Activated CD4-positive, alpha-beta T cell treated with anti-CD3 and anti-CD28 coated beads for 4 hours (primary cell): ENCODE data around the gene VSIG8.
A peak's percentile ranks its signal among the peaks of the same experiment; 100 is the strongest.

Experiments used
- DNase-seq, 2 donors: peaks; one replicate each; pipeline ENCODE4 v3.0.0-alpha.2; 2020

VSIG8 gene

GRCh38 chr1:159883134-159883533 lies 20.7 kb upstream of the VSIG8 start:
- no peak for DNase-seq

GRCh38 chr1:159882527-159882862 lies 20.0 kb upstream of the VSIG8 start:
- no peak for DNase-seq

- peak; percentile 10 to 27 for DNase-seq
Observed at GRCh38 chr1:159881622-159882526, 19.4 kb upstream of the VSIG8 start.

GRCh38 chr1:159880430-159880829 lies 18.0 kb upstream of the VSIG8 start:
- no peak for DNase-seq

GRCh38 chr1:159879977-159880376 lies 17.5 kb upstream of the VSIG8 start:
- no peak for DNase-seq

- no peak for DNase-seq
Observed at GRCh38 chr1:159879136-159879535, 16.7 kb upstream of the VSIG8 start.

- no peak for DNase-seq
Observed at GRCh38 chr1:159877695-159878444, 15.4 kb upstream of the VSIG8 start.

GRCh38 chr1:159873530-159874143 lies 11.2 kb upstream of the VSIG8 start:
- no peak for DNase-seq

- no peak for DNase-seq
Observed at GRCh38 chr1:159872891-159873290, 10.4 kb upstream of the VSIG8 start.

- DNase-seq: no peak
Observed at GRCh38 chr1:159870704-159871103, 8.2 kb upstream of the VSIG8 start.

GRCh38 chr1:159869607-159870006 lies 7.2 kb upstream of the VSIG8 start:
- DNase-seq: no peak

- peak in 1 of 2 donors; percentile 2 for DNase-seq
Observed at GRCh38 chr1:159869173-159869572, 6.7 kb upstream of the VSIG8 start.

- DNase-seq: no peak
Observed at GRCh38 chr1:159868766-159869165, 6.3 kb upstream of the VSIG8 start.

- no peak for DNase-seq
Observed at GRCh38 chr1:159867664-159868026, 5.2 kb upstream of the VSIG8 start.

- DNase-seq: no peak
Observed at GRCh38 chr1:159866905-159867663, 4.6 kb upstream of the VSIG8 start.

- no peak for DNase-seq
Observed at GRCh38 chr1:159866066-159866465, 3.6 kb upstream of the VSIG8 start.

GRCh38 chr1:159864262-159864661 lies 1.8 kb upstream of the VSIG8 start:
- no peak for DNase-seq

- no peak for DNase-seq
Observed at GRCh38 chr1:159862031-159862430, 426 bp downstream of the VSIG8 start.

GRCh38 chr1:159861218-159861617 lies 1.2 kb downstream of the VSIG8 start:
- DNase-seq: no peak

- DNase-seq: no peak
Observed at GRCh38 chr1:159860456-159860855, 2.0 kb downstream of the VSIG8 start.

- DNase-seq: no peak
Observed at GRCh38 chr1:159859767-159860322, 2.6 kb downstream of the VSIG8 start.

GRCh38 chr1:159857889-159858288 lies 4.6 kb downstream of the VSIG8 start:
- no peak for DNase-seq

- peak; percentile 6 to 11 for DNase-seq
Observed at GRCh38 chr1:159856576-159856975, 5.9 kb downstream of the VSIG8 start.
